Activated CD4-positive, alpha-beta T cell treated with anti-CD3 and anti-CD28 coated beads, Interleukin-10, Interleukin-2, amounts not matched to agents 100 ng/mL and 50 ng/mL, durations not matched to agents 16 hours and 8 hours (primary cell): ENCODE measurements around the gene GABBR2.

Experiments used
- DNase-seq: peaks from one replicate; pipeline ENCODE4 v3.0.0-alpha.2; 2020

GABBR2 gene

DNA sequence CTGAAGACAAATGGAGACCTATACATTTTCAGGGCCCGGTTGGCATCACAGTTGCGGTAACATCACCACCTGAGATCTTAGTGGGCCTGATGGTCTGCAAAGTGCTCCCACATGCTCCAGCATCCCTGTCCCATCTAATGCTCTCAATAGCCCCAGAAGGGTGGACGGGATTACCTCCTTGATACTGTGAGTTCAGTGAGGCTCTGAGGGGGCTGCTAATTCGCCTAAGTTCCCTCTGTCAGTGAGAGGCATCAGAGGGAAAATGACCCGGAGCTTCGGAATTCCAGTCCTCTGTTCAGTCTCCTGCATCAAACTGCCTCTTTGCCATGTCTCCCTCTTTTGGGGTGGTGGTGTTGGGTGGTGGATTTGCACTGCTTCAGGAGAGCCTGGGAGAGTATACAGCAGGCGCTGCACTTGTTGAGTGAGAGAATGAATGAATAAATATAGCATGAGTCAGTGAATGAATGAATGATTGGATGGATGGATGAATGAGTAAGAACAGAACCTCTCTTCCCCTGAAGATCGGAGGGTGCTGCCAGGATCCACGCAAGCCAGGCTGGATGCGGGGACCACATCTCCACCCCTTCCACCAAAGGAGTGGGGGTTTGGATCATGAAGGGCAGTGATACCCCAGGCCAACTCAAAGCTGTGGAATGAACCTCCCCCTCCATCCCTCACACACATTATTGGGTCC, 141.0 kb downstream of the GABBR2 start:
- DNase-seq, result no peak

DNA sequence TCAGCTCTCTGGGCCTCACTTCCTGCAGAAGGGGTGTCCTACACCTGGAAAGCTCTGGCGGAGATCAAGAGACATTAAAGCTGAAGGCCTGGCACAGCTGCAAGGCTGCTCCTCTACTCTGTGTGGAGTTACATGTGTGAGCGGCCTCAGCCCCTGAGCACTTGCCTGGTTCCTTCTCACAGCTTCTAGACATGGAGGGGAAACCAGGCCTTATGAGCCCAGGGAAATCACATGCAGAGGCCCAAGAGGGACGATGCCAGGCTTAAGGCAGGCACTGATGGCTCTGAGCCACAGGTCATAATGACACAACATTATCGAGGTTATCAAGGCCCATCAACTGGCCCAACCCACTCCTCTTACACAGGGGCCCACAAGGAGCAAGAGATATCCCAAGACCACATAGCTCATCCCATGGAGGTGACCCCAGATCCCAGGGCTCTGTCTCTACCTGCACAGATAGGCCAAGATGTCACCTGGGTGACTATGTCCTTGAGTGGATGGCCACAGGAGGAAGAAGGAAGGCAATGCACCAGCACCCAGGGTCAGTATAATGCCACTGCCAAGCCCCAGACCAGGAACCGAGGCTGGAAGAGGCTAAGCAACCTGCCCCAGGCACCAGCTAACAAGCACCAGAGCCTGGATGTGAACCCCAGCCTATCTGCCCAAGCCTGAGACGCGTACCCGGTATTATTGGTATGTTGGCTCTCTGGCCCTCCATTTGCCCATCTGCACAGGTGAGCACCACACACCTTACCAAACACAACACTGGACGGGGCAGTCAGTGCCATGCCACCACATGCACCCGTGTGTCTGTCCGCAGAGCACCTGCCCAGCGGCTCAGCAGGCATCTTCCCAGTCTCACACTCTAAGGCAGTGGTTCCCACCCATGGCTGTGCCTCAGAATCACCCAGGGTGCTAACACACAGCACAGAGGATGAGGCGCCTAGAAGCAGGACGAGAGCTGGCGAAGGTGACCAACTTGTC, 143.3 kb downstream of the GABBR2 start:
- DNase-seq, result no peak

DNA sequence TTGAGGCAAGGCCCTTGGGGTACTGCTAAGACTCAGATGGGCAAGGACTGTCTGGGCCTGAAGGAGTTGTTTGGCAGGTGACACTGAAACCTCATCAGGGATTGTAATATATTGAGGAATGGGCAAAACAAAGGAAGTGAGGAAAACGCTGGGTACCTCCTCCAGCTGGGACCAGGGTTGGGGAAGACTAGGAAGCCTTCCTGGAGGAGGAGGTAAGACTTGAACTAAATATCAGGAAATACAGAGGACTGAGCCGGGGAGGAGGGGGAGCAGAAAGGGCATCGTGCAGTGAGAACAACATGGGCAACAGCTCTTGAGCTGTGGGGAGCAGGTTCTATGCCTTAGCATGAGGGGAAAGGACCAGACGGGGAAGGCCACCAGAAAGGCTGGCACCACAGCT, 144.0 kb downstream of the GABBR2 start:
- DNase-seq, result no peak

- DNase-seq, result no peak
These were observed 144.7 kb downstream of the GABBR2 start for GRCh38 chr9:98563988-98564387.

DNA sequence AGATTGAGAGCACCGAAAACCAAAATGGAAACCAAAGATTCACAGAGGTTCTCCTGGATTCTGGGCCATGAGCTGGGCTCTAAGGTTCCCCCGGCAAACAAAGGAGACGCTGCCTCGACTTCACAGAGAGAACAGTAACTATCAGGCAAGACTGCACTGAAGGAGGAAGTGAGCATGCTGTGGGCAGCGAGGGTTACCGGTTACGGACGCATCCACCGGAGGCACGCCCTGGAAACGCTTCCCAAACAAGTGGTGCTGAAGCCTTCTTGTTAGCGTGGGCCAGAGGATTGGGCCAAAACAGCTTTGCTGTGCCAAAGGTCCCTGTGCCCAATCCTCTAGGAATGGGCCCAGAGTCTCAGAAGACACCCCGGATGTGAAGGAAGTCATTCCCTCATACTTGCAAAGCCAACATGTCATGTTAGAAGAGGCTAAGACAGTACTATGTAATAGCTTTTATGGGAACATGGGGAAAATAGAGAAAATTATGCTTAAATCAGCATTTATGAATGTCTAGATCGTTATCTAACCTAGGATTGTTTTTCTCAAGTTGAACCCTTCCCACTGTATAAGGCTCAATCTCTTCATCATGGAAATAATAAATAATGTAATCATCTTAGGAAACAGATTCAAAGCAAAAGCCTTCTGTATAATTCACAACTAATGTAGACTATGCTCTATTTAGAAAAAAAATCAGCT, 145.4 kb downstream of the GABBR2 start:
- DNase-seq, result no peak

GRCh38 chr9:98559561-98559960, 149.2 kb downstream of the GABBR2 start:
- no peak for DNase-seq

- no peak for DNase-seq
These were observed 150.2 kb downstream of the GABBR2 start for GRCh38 chr9:98558575-98558974.

GRCh38 chr9:98556511-98556910, 152.2 kb downstream of the GABBR2 start:
- no peak for DNase-seq

DNA sequence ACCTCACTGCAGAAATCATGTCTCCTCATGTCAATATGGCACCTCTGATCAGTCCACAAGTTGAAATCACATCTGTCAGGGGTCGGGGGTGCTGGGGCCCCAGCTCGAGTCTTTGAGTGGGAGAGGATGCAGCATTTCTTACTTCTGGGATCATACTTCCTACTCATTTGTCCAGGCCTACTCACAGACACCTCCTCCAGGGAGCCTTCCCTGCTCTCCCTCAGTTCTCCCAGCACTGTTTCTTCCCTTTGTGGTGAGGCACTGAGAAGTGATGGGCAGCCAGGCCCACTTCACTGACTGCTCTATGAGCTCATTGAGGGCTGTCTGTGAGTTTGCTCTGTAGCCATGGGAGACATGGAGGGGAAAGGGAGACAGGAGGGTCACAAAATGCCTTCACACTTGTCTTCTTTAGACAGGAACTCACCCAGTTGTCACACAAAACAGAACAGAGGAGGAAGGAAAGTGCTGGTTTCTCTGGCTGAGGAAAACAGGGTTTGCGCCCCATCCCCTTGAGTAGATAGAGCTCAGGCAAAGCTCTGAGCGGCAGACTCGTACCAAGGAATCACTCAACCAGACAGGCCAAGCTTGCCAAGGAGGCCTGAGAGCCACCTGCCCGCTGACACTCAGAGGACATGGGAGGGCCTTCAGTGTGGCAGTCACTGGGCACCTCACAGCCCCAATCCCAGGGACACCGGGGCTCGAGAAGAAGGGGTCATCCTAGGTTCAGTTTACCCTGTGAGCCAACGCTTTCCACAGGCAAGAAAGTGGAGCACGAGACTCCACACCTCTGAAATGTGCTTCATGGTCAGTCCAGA, 152.9 kb downstream of the GABBR2 start:
- DNase-seq, result no peak

DNA sequence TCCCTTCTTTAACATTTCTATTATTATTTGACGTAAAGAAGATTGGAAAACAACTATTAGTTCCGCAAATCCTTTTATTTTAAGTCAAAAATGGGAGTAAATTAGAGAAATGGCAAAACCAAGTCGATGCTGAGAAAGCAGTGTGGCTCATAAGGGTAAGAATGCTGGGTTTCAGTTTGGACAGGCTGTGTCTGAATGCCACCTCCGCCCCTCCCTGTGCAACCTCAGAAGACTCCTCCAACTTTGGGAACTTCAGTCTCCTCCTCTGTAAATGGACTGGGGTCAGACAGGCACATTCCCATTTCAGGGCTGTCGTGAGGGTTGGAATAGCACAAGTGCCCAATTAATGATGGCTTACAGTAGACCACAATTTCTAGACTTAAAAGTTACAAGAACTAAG, 154.0 kb downstream of the GABBR2 start:
- DNase-seq, result no peak

DNA sequence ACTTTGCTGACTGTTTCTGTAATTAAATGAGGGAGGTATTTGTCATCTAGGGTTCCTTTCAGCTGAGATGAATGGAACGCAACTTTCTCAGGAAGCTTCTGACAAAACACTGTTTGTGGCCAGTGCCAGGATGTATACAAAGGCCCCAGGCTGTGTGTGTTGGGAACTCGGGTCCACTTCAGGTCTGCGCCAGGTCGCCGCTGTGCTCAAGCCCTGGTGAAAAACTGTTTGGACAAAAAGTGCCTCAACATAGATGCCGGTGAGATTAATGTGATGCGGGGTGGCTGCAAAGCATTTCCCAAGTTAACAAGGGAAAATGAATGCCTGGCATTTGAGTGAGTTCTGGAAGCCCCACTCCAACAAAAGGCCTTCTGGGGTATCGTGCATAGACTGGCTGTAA, 156.4 kb downstream of the GABBR2 start:
- DNase-seq, result no peak

DNA sequence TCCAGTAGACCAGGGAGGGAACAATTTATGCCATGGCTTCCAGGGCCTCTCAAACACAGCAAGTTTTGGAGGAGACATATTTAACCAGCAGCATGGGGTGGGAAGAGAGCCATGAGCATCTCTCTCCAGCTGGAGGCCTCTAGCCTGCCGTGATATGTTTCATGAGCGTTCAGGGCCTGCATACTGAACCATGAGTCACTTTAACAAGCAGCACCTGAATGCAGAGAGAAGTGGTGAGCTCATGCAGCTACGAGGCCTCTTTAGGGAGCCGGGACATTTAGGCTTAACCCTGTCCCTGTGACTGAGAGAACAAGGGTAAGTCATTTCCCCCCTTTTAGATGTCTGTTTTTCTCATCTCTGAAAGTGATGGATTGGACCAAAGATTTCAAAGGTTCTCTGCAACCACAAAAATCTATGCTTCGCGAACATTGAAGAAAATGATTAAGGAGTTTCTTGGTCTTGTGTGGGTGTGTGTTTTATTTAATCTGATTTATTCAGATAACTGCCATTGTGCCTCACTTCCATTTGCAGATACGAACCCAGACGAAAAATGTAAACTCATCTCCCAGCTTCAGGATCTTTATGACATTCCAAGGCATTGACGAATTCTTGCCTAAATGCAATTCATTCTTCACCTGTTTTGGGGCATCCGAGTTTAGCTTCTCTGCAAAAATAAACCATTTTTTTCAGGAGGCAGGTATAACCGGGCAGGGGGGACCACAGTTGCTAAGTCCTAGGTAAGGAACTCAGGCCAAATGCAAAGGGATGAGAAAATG, 157.0 kb downstream of the GABBR2 start:
- DNase-seq, result no peak

GRCh38 chr9:98550206-98550820, 158.4 kb downstream of the GABBR2 start:
- DNase-seq, result no peak

- no peak for DNase-seq
These were observed 159.3 kb downstream of the GABBR2 start for GRCh38 chr9:98549401-98549800.

DNA sequence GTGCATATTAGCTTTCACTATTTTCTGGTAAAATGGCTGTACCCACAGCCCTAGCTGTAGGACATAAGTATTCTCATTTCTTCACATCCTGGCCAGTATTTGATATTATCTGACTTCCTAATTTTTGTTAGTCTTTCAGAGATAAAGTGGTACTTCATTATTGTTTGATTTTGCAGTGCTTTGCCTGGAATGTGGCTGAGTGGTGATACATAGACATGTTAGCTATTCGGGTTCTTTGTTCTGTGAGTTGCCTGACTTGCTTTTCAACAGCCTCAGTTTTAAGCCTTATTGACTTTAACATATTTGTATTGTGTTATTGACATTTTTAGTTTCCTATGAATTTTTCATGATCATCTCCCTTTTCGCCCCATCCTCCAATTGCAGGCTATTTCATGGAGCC, 161.1 kb downstream of the GABBR2 start:
- no peak for DNase-seq

- no peak for DNase-seq
These were observed 163.7 kb downstream of the GABBR2 start for GRCh38 chr9:98545021-98545420.

GRCh38 chr9:98541684-98542230, 167.0 kb downstream of the GABBR2 start:
- no peak for DNase-seq

GRCh38 chr9:98540476-98540875, 168.3 kb downstream of the GABBR2 start:
- DNase-seq, result no peak

DNA sequence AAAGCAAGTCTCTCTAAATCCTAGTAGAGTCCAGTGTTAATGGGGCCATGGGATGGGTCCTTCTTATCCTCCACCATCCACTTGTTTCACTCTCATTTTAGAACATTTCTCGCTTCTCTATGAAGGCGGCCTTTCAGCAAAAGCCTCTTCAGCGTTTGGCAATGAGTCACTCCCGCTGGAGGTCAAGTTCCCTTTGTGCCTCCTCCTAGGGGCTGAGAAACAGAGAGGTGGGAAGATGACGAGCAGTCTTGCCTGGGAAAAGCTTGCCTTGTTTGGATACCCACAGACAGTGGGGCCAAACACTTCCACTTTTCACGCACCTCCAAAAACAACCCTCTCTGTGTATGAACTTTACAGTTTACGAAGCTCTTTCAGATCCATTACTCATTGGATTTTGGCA, 168.8 kb downstream of the GABBR2 start:
- DNase-seq, result no peak

- no peak for DNase-seq
These were observed 170.1 kb downstream of the GABBR2 start for GRCh38 chr9:98538626-98539031.

GRCh38 chr9:98538203-98538602, 170.5 kb downstream of the GABBR2 start:
- no peak for DNase-seq
